Measurements from ENCODE around the gene TYW5. TPM values are rescaled to one million over a fixed set of nuclear protein-coding genes. Genes with fewer than 3 reads are reported as not detected.

The TYW5 gene
- total and polyA plus RNA-seq, 3 donors from 2014 or later: 5.3 to 18.0 (median 17.2) TPM

DNA sequence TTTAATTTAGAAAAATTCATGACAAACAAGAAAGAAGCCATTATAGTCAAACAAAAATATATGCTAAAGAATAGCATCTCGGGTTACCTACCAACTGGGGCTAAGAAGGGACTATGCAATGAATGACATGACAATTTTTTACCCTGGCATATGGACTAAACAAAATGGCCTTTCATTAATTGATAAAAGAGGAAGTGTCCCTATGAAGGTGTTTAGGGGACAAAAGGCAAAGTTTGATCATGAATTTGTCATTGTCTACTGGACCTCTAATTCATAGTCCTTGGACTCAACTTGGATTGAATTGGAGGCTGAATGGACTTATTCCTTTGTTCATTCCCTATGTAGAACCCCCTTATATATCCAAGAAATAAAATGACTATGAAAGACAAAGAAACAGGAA lies 12.8 kb upstream of the TYW5 start:
- no peaks in the 10 kb centered on the region for H3K27me3 ChIP-seq
- H3K9me3 ChIP-seq: no peaks in the 10 kb centered on the region

DNA sequence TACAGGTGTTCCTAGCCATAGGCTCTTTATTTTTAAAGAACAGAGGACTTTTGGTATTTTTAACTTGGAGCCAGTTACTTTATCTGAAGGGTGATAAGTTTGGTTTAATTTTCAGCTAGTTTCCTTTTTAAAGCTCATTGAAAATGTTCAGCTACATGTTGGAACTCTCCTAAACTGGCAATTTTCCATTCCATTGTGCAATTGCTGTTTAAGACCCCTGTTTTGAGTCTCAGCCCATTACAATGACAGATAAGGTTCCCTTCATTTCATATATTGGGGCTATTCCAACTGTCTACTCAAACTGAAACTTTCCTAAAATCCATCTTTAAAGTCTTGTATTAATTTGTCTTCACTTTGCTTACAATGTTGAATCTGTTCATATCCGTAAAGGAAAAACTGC lies 11.7 kb upstream of the TYW5 start:
- no peak overlapping the region for H3K27ac ChIP-seq
- WGBS, 2 donors: 95 to 96% methylated on average over 1 of the region's 1 CpG
- intact Hi-C loops (cut with DNase I; ENCODE audit: low total_unique reads): no loop called here
- H3K4me1 ChIP-seq: no peaks in the 10 kb centered on the region
- H3K27me3 ChIP-seq: no peaks in the 10 kb centered on the region
- H3K9me3 ChIP-seq: no peaks in the 10 kb centered on the region
- H3K36me3 ChIP-seq (ENCODE audit: low read depth, missing control alignments): no peaks in the 10 kb centered on the region
- no peak overlapping the region for H3K4me3 ChIP-seq
- no peak for DNase-seq
- no peak for TF ChIP-seq CTCF (IDR thresholded peaks at IDR 0.05)
- no peak for TF ChIP-seq POLR2A (IDR thresholded peaks at IDR 0.05)

More for the DNA sequence above, 12.8 kb upstream of the TYW5 start:
- DNase-seq: no peak
- H3K4me3 ChIP-seq: no peak overlapping the region
- no peaks in the 10 kb centered on the region for H3K36me3 ChIP-seq (ENCODE audit: low read depth, missing control alignments)
- intact Hi-C loops (cut with DNase I; ENCODE audit: low total_unique reads): no loop called here
- TF ChIP-seq CTCF (IDR thresholded peaks at IDR 0.05) (no peak), POLR2A (IDR thresholded peaks at IDR 0.05) (no peak)
- H3K4me1 ChIP-seq: no peaks in the 10 kb centered on the region
- 89 to 100% methylated on average over 1 of the region's 1 CpG for WGBS, 2 donors
- H3K27ac ChIP-seq: no peak overlapping the region

DNA sequence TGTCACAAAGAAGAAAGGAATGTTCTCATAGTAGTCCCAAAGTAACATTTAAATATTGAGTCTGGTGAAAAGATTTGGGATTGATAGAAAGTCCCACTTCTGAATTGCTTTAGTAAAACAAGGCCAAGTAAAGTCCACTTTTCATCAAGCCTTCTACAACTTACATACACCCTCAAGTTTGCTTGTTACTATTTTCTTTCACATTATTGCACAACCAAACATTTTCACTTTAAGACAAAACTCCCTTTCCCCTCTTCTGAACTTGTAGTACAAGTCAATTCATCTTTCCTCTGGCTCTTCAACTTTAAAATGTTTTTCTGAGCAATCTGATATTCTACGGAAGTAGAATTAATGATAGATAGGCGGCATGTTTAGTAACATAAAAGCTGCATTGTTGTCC lies 11.1 kb upstream of the TYW5 start:
- H3K27ac ChIP-seq: no peak overlapping the region
- intact Hi-C loops (cut with DNase I; ENCODE audit: low total_unique reads): no loop called here
- WGBS, 2 donors: 59 to 72% methylated on average over 2 of the region's 2 CpGs

DNA sequence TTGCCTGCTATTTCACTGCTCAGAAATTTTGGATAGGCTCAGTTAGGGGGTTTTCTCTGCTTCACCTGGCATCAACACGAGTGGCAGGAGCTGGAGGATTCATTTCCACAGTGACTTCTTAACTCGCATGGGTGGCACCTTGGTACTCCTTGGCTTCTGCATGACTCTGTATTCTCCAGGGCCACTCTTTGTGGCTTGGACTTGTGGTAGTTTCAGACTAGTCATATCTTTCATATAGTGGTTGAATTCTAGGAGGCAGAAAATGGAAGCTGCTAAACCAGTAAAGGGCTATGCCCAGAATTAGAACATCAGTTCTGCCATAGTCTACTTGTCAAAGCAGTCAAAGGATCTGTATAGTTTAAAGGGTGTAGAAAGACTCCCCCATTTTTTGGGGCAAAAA lies 6.9 kb upstream of the TYW5 start:
- Histone ChIP-seq H3K27ac (no peak overlapping the region), H3K4me1 (no peaks in the 10 kb centered on the region), H3K9me3 (no peaks in the 10 kb centered on the region), H3K27me3 (no peaks in the 10 kb centered on the region), H3K4me3 (no peak overlapping the region), H3K36me3 (ENCODE audit: low read depth, missing control alignments) (no peaks in the 10 kb centered on the region)
- no peak for TF ChIP-seq POLR2A (IDR thresholded peaks at IDR 0.05)
- TF ChIP-seq CTCF (IDR thresholded peaks at IDR 0.05): no peak
- WGBS, 2 donors: 97 to 100% methylated on average over 2 of the region's 2 CpGs
- DNase-seq: no peak
- intact Hi-C loops (cut with DNase I; ENCODE audit: low total_unique reads): no loop called here

More for the DNA sequence above, 11.1 kb upstream of the TYW5 start:
- Histone ChIP-seq H3K36me3 (ENCODE audit: low read depth, missing control alignments) (no peaks in the 10 kb centered on the region), H3K4me1 (no peaks in the 10 kb centered on the region), H3K27me3 (no peaks in the 10 kb centered on the region), H3K4me3 (no peak overlapping the region), H3K9me3 (no peaks in the 10 kb centered on the region)
- TF ChIP-seq CTCF (IDR thresholded peaks at IDR 0.05): no peak
- TF ChIP-seq POLR2A (IDR thresholded peaks at IDR 0.05): no peak
- DNase-seq: no peak

GRCh38 chr2:199958014-199958413 lies 2.7 kb upstream of the TYW5 start:
- Histone ChIP-seq H3K9me3 (no peaks in the 10 kb centered on the region), H3K27ac (no peak overlapping the region), H3K4me1 (peaks cover 15% of the 10 kb centered on the region), H3K4me3 (no peak overlapping the region), H3K36me3 (ENCODE audit: low read depth, missing control alignments) (no peaks in the 10 kb centered on the region), H3K27me3 (no peaks in the 10 kb centered on the region)
- intact Hi-C loops (cut with DNase I; ENCODE audit: low total_unique reads): no loop called here
- TF ChIP-seq CTCF (IDR thresholded peaks at IDR 0.05) (no peak), POLR2A (IDR thresholded peaks at IDR 0.05) (no peak)
- no peak for DNase-seq
- WGBS, 2 donors: 88% methylated on average over 4 of the region's 4 CpGs

All from testis (tissue), 3 donors.